ENCODE results near the gene RFC4. TPM values are rescaled to one million over a fixed set of nuclear protein-coding genes. Genes with fewer than 3 reads are reported as not detected.

The RFC4 gene
- total RNA-seq, 4 donors from 2014 or later, result 8.1 to 12.2 (median 10.5) TPM

- Histone ChIP-seq H3K36me3 (no peaks in the 10 kb centered on the region), H3K9me3 (no peaks in the 10 kb centered on the region), H3K4me3 (no peak overlapping the region), H3K27me3 (peaks cover 35% of the 10 kb centered on the region), H3K27ac (no peak overlapping the region), H3K4me1 (peaks cover 0 to 14% (median 4%) of the 10 kb centered on the region in 3 donors)
- WGBS, 2 donors (ENCODE audit: low coverage in 1 of 2), result 56% methylated on average over 5 of the region's 8 CpGs; no CpG with 5 or more reads in 1 of the 2 donors
- no peak for TF ChIP-seq POLR2A (IDR thresholded peaks at IDR 0.05)
- no peak for TF ChIP-seq CTCF (IDR thresholded peaks at IDR 0.05)
- no peak for TF ChIP-seq POLR2AphosphoS5 (IDR thresholded peaks at IDR 0.05)
- TF ChIP-seq EP300 (IDR thresholded peaks at IDR 0.05), result no peak
- no peak for ATAC-seq
Measured at GRCh38 chr3:186775999-186776398, 30.3 kb downstream of the RFC4 start.

GRCh38 chr3:186772701-186773417 is 33.4 kb downstream of the RFC4 start:
- no peak for TF ChIP-seq EP300 (IDR thresholded peaks at IDR 0.05)
- no peak for TF ChIP-seq CTCF (IDR thresholded peaks at IDR 0.05)
- TF ChIP-seq POLR2AphosphoS5 (IDR thresholded peaks at IDR 0.05), result no peak
- TF ChIP-seq POLR2A (IDR thresholded peaks at IDR 0.05), result no peak
- Histone ChIP-seq H3K36me3 (no peaks in the 10 kb centered on the region), H3K27me3 (peaks cover 28% of the 10 kb centered on the region), H3K9me3 (no peaks in the 10 kb centered on the region), H3K4me1 (peaks cover 0 to 14% (median 4%) of the 10 kb centered on the region in 3 donors), H3K4me3 (peak overlapping the region; percentile 38 to 50), H3K27ac (peak overlapping the region in 2 of 4 donors; percentile 41 to 56)
- peak; percentile 75 for ATAC-seq
- WGBS, 2 donors (ENCODE audit: low coverage in 1 of 2), result 17 to 56% methylated on average over 2 to 13 of the region's 28 CpGs

GRCh38 chr3:186772281-186772694 is 34.0 kb downstream of the RFC4 start:
- TF ChIP-seq POLR2AphosphoS5 (IDR thresholded peaks at IDR 0.05) (no peak), EP300 (IDR thresholded peaks at IDR 0.05) (no peak), POLR2A (IDR thresholded peaks at IDR 0.05) (no peak), CTCF (IDR thresholded peaks at IDR 0.05) (no peak)
- peaks cover 0 to 14% (median 4%) of the 10 kb centered on the region in 3 donors for H3K4me1 ChIP-seq
- no peaks in the 10 kb centered on the region for H3K9me3 ChIP-seq
- peaks cover 28% of the 10 kb centered on the region for H3K27me3 ChIP-seq
- no peak for ATAC-seq
- no peaks in the 10 kb centered on the region for H3K36me3 ChIP-seq
- H3K27ac ChIP-seq, result peak overlapping the region in 2 of 4 donors; percentile 41 to 56
- H3K4me3 ChIP-seq, result peak overlapping the region; percentile 38 to 50
- 5 to 36% methylated on average over 6 to 11 of the region's 26 CpGs for WGBS, 2 donors (ENCODE audit: low coverage in 1 of 2)

GRCh38 chr3:186760897-186761447 is 45.3 kb downstream of the RFC4 start:
- no peaks in the 10 kb centered on the region for H3K36me3 ChIP-seq
- ATAC-seq, result no peak
- peaks cover 6% of the 10 kb centered on the region for H3K27me3 ChIP-seq
- 100% methylated on average over 1 to 2 of the region's 8 CpGs for WGBS, 2 donors (ENCODE audit: low coverage in 1 of 2)
- no peaks in the 10 kb centered on the region for H3K4me1 ChIP-seq
- H3K27ac ChIP-seq, result no peak overlapping the region
- H3K9me3 ChIP-seq, result no peaks in the 10 kb centered on the region
- H3K4me3 ChIP-seq, result no peak overlapping the region
- no peak for TF ChIP-seq CTCF (IDR thresholded peaks at IDR 0.05)
- TF ChIP-seq EP300 (IDR thresholded peaks at IDR 0.05), result no peak
- TF ChIP-seq POLR2AphosphoS5 (IDR thresholded peaks at IDR 0.05), result no peak
- no peak for TF ChIP-seq POLR2A (IDR thresholded peaks at IDR 0.05)

All from gastroesophageal sphincter (tissue), 4 donors.